SH-SY5Y (cell line): ENCODE measurements around the gene GRB7.

Experiments
- GATA2 ChIP-seq: IDR thresholded peaks from 2 replicates; pipeline ENCODE4 v1.6.1; 2011; ENCODE audit warnings: mild to moderate bottlenecking, low read depth, low read length
- GATA3 ChIP-seq: IDR thresholded peaks from 2 replicates; pipeline ENCODE4 v1.6.1; 2011; ENCODE audit warnings: low read depth, mild to moderate bottlenecking, low read length, moderate library complexity

DNA sequence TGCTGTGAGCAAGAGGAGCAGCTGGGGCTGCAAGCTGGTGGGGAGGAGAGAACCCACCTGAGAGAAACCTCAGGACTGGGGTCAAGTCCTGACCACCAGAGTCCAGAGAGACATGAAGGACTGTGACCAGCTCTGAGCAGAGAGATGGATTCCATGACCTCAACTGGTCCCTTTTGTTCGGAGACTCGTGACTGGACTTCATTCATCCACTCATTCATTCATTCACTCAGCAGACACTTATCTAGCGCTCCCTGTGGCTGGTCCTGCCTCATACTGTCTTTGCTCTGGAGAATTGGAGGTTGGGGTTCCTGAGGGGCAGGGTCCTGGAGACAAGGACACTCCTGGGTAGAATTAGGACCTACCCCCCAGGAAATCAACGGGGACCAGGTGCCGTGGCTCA is 33.8 kb upstream of the GRB7 start:
- TF ChIP-seq GATA3 (no peak), GATA2 (no peak)
